NB4 (cell line): ENCODE measurements around the gene STRN4.

Experiments
- DNase-seq: peaks from one replicate; pipeline ENCODE4 v3.0.0; 2010; ENCODE audit warnings: low read depth
- H3K4me3 ChIP-seq: one replicate; pipeline ENCODE4 v1.5.1; 2011; ENCODE audit warnings: mild to moderate bottlenecking, low read depth, low read length, moderate library complexity
- MYC ChIP-seq: IDR thresholded peaks from 2 replicates; pipeline ENCODE4 v1.6.1; 2011; ENCODE audit warnings: low read depth, low read length
- POLR2A ChIP-seq: IDR thresholded peaks from 2 replicates; pipeline ENCODE4 v1.6.1; 2011; ENCODE audit warnings: mild to moderate bottlenecking; ENCODE audit not compliant: insufficient read length; ENCODE audit errors: extremely low read depth
- TF ChIP-seq, protein P1 (sequence below): IDR thresholded peaks from 2 replicates; pipeline ENCODE4 v1.6.1; 2011; ENCODE audit warnings: low read depth, low read length
- TF ChIP-seq, protein P2 (sequence below): IDR thresholded peaks from one replicate; pipeline ENCODE4 v1.5.1; 2012; ENCODE audit warnings: low read depth, low read length

The STRN4 gene

DNA sequence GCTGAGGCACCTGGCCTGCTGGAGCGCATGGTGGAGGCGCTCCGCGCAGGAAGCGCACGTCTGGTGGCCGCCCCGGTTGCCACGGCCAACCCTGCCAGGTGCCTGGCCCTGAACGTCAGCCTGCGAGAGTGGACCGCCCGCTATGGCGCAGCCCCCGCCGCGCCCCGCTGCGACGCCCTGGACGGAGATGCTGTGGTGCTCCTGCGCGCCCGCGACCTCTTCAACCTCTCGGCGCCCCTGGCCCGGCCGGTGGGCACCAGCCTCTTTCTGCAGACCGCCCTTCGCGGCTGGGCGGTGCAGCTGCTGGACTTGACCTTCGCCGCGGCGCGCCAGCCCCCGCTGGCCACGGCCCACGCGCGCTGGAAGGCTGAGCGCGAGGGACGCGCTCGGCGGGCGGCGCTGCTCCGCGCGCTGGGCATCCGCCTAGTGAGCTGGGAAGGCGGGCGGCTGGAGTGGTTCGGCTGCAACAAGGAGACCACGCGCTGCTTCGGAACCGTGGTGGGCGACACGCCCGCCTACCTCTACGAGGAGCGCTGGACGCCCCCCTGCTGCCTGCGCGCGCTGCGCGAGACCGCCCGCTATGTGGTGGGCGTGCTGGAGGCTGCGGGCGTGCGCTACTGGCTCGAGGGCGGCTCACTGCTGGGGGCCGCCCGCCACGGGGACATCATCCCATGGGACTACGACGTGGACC lies 9.7 kb upstream of the STRN4 start:
- no peak for TF ChIP-seq POLR2A
- no peak for TF ChIP-seq MYC
- TF ChIP-seq, protein P1, sequence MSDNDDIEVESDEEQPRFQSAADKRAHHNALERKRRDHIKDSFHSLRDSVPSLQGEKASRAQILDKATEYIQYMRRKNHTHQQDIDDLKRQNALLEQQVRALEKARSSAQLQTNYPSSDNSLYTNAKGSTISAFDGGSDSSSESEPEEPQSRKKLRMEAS, result no peak
- TF ChIP-seq, protein P2, sequence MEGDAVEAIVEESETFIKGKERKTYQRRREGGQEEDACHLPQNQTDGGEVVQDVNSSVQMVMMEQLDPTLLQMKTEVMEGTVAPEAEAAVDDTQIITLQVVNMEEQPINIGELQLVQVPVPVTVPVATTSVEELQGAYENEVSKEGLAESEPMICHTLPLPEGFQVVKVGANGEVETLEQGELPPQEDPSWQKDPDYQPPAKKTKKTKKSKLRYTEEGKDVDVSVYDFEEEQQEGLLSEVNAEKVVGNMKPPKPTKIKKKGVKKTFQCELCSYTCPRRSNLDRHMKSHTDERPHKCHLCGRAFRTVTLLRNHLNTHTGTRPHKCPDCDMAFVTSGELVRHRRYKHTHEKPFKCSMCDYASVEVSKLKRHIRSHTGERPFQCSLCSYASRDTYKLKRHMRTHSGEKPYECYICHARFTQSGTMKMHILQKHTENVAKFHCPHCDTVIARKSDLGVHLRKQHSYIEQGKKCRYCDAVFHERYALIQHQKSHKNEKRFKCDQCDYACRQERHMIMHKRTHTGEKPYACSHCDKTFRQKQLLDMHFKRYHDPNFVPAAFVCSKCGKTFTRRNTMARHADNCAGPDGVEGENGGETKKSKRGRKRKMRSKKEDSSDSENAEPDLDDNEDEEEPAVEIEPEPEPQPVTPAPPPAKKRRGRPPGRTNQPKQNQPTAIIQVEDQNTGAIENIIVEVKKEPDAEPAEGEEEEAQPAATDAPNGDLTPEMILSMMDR, result no peak

DNA sequence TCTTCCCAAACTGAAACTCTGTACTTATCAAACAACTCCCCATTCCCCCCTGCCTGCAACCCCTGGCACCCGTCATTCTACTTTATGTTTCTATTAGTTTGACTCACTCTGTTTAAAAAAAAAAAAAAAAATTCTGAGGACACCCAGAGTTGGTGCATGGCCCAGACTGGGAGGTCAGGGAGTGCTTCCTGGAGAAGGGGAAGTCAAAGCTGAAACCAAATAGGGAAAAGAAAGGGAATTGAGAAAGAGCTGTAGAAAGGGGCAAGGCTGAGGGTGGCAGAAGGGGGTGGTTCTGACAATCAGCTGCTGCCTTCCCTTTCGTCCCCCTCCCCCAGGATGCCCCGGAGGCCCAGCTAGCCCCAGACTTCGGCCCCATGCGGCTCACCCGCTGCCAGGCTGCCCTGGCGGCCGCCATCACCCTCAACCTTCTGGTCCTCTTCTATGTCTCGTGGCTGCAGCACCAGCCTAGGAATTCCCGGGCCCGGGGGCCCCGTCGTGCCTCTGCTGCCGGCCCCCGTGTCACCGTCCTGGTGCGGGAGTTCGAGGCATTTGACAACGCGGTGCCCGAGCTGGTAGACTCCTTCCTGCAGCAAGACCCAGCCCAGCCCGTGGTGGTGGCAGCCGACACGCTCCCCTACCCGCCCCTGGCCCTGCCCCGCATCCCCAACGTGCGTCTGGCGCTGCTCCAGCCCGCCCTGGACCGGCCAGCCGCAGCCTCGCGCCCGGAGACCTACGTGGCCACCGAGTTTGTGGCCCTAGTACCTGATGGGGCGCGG lies 9.0 kb upstream of the STRN4 start:
- DNase-seq, result no peak
- H3K4me3 ChIP-seq, result no peak overlapping the region
- TF ChIP-seq POLR2A, result no peak
- TF ChIP-seq, protein P1, result no peak
- TF ChIP-seq MYC, result no peak

More for the DNA sequence above, 9.7 kb upstream of the STRN4 start:
- no peak overlapping the region for H3K4me3 ChIP-seq
- no peak for DNase-seq

DNA sequence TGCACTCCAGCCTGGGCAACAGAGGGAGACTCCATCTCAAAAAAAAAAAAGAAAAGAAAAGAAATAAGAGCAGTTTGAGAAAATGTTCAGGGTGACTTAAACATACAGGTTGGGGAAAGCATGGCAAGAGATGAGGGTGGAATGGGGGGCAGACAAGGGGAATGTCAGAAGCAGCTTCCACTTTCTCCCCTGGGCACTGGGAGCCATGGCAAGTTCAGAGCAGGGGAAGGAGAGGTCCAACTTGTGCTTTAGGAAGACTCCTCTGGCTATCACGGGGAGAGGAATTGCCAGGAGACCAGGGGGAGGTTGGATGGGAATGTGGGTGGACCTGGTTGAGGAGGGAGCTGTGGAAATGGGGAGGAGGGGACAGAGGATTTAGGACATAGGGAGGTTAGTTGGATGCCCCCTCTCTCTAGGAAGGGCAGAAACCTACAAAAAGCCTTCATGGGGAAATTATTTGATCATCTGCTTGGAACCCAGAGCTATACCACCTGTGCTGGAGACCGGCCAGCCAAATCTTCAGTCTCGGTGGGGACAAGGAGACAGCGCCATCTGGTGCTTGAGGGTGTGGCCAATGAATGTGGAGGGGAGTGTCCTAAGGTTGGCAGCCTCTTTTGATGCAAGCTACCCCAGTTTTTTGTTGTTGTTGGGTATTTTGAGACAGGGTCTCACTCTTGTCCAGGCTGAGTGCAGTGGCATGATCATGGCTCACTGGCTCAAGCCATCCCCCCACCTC lies 7.3 kb upstream of the STRN4 start:
- TF ChIP-seq, protein P1, result peak; percentile 41
- TF ChIP-seq, protein P2, result peak; percentile 100
- TF ChIP-seq MYC (0 out of 2 replicates have a peak, but pooled peaks have one; percentile 15), POLR2A (no peak)
- peak; percentile 91 for DNase-seq
- no peak overlapping the region for H3K4me3 ChIP-seq

DNA sequence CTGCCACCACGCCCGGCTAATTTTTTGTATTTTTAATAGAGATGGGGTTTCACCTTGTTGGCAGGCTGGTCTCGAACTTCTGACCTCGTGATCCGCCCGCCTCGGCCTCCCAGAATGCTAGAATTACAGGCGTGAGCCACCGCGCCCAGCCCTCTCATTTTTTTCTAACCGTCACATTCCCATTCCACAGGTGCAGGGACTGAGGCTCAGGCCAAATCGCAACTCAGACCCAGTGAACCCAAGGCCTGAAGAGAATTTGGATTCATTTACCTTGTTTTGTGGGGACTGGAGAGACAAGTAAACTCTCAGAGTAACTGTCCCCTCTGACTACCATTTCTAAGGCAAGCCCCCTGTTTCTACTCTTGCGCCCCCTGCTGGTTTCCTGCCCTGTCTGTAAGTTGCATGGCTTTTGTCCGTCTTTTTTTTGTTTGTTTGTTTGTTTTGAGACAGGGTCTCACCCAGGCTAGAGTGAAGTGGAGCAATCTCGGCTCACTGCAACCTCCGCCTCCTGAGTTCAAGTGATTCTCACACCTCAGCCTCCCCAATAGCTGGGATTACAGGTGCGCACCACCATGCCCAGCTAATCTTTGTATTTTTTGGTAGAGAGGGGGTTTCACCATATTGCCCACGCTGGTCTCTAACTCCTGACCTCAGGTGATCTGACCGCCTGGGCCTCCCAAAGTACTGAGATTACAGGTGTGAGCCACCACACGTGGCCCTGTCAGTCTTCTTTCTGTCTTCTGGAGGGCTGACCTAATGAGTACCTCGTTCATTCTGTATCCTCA lies 2.3 kb upstream of the STRN4 start:
- TF ChIP-seq MYC (peak; percentile 68), POLR2A (no peak)
- TF ChIP-seq, protein P1, result peak; percentile 58; the same call in 1 of the 2 replicates
- TF ChIP-seq, protein P2, result peak; percentile 100
- no peak overlapping the region for H3K4me3 ChIP-seq
- DNase-seq, result peak; percentile 95

DNA sequence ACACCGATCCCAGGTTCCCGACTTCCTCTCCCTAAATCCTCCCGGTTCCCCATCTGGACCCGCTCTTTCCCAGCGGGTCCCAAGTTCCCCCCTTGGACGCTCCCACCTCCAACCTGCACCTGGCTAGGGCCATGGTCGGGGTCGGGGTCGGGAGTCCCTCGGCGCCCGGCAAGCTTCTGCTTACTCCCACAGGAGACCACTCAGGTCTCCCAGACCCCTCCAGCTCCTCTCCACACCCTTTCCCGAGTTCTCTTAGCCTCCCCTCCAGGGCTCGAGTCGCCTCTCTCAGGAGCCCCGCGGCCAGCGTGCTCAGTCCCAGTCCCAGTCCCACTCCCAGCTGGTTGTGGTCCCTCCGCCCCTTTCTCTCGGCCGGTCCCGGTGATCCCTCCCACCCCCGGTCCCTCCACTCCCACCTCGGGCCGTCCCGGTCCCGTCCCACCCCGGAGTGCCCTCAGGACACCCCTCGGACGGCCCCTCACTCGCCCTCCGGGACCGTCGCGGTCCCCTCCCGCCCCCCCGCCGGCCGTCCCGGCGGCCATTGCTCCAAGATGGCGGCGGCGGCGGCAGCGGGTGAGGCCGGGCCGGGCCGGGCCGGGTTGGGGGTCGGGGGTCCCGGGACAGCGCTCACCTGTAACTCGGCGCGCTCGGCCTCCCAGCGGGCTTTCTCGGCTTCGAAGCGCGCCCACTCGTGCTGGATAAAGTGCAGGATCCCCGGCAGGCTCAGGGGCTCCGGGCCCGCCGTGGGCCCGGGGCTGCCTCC lies 549 bp downstream of the STRN4 start, which contains the start of gene FKRP:
Gene FKRP (plus strand): TSS at position 537 of the 760 bp plus-strand sequence. CDS start 9,394 bp downstream, outside the sequence.
- no peak for TF ChIP-seq POLR2A
- TF ChIP-seq, protein P2, result no peak
- no peak for TF ChIP-seq MYC
- TF ChIP-seq, protein P1, result peak; percentile 60; the same call in 1 of the 2 replicates
- peak within 1 kb of the TSS; percentile 90 for H3K4me3 ChIP-seq
- peak; percentile 68 for DNase-seq
